Measurements from ENCODE around the gene ZNF672.

Gene ZNF672

DNA sequence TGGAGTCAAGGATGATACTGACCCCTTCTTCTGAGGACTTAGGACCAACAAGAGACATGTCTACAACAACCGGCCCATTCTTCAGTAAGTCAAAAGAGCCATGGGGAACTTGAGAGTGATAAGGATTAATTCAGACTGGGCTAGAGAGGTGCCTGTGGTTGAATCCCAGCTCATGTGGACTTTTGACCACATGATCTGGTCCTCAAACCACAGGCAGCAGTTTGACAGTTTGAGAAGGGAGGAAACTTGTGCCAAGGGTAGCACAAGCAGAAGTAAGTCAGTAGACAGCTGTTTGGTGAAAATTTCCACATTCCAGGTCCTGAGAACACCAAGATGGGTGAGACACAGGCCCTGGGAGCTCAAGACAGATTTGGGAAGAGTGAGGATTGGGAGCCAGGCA, 32.1 kb upstream of the ZNF672 start:
- no peak overlapping the region for H3K4me3 Mint-ChIP-seq
- no peaks in the 10 kb centered on the region for H3K9me3 Mint-ChIP-seq
- H3K4me1 Mint-ChIP-seq (ENCODE audit: low read depth in 2 of 2), result peaks cover 9 to 10% of the 10 kb centered on the region in 2 donors
- H3K36me3 Mint-ChIP-seq (ENCODE audit: insufficient read depth), result peaks cover 2% of the 10 kb centered on the region
- no peak for ATAC-seq (replicated peaks)
- H3K27ac Mint-ChIP-seq, result no peak overlapping the region
- DNase-seq, result no peak
- peaks cover 22 to 27% of the 10 kb centered on the region in 2 donors for H3K27me3 Mint-ChIP-seq

DNA sequence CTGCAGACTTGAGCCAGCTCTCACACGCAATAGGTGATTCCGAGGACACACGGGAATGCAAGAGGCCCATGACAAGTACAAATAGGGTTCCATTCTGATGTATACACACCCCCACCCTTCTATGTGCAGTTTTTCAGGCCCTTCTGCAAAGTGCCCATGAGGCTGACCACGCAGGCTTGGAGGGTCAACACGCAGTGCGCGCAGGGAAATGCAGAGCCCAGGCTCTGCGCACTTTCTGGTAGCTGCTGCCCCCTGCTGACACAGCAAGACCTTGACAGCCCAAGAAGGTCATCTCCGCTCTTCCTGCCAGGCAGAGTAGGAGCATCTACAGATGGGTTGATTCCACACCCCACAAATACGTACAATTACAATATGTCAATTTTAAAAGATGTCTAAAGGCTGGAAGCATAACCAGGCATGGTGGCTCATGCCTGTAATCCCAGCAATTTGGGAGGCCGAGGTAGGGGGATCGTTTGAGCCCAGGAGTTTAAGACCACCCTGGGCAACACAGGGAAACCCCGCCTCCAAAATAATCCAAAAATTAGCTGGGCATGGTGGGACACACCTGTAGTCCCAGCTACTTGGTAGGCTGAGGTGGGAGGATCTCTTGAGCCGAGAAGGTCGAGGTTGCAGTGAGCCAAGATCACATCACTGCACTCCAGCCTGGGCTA, 30.8 kb upstream of the ZNF672 start:
- Mint-ChIP-seq H3K27ac (peak overlapping the region in 1 of 2 donors; percentile 35), H3K4me3 (no peak overlapping the region), H3K4me1 (ENCODE audit: low read depth in 2 of 2) (peaks cover 9 to 10% of the 10 kb centered on the region in 2 donors), H3K9me3 (no peaks in the 10 kb centered on the region), H3K36me3 (ENCODE audit: insufficient read depth) (peaks cover 6% of the 10 kb centered on the region), H3K27me3 (peaks cover 9 to 15% of the 10 kb centered on the region in 2 donors)
- peak; percentile 46 for ATAC-seq (replicated peaks)
- peak; percentile 11 to 14 (median 11) for DNase-seq

DNA sequence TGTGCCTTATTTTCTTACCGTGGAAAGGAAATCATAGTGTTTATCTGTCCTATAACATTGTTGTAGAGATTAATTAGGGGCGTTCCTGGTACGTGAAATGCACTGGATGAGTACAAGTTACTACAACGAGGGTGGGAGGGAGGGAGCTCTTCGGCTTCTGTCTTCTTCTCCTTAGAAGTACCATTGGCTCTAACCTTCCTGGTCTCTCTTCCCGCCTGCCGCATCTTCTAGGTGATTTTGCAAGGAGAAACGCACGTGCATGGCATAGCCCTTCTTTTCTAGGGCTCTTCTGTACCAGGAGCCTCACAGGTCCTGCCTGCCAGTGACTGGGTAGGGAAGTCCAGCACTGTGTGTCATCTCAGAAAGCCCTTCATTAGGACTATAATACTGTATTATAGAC, 29.1 kb upstream of the ZNF672 start:
- H3K9me3 Mint-ChIP-seq, result no peaks in the 10 kb centered on the region
- no peak for ATAC-seq (replicated peaks)
- peaks cover 10 to 12% of the 10 kb centered on the region in 2 donors for H3K4me1 Mint-ChIP-seq (ENCODE audit: low read depth in 2 of 2)
- no peak overlapping the region for H3K4me3 Mint-ChIP-seq
- peak overlapping the region in 1 of 2 donors; percentile 72 for H3K27ac Mint-ChIP-seq
- peaks cover 2 to 7% of the 10 kb centered on the region in 2 donors for H3K27me3 Mint-ChIP-seq
- peaks cover 19% of the 10 kb centered on the region for H3K36me3 Mint-ChIP-seq (ENCODE audit: insufficient read depth)
- DNase-seq, result no peak

GRCh38 chr1:248810000-248810726, 27.9 kb upstream of the ZNF672 start:
- no peaks in the 10 kb centered on the region for H3K27me3 Mint-ChIP-seq
- no peak for DNase-seq
- peak overlapping the region; percentile 54 to 65 for H3K27ac Mint-ChIP-seq
- H3K4me3 Mint-ChIP-seq, result no peak overlapping the region
- no peaks in the 10 kb centered on the region for H3K9me3 Mint-ChIP-seq
- H3K4me1 Mint-ChIP-seq (ENCODE audit: low read depth in 2 of 2), result peaks cover 3 to 8% of the 10 kb centered on the region in 2 donors
- ATAC-seq (replicated peaks), result no peak
- peaks cover 30% of the 10 kb centered on the region for H3K36me3 Mint-ChIP-seq (ENCODE audit: insufficient read depth)

DNA sequence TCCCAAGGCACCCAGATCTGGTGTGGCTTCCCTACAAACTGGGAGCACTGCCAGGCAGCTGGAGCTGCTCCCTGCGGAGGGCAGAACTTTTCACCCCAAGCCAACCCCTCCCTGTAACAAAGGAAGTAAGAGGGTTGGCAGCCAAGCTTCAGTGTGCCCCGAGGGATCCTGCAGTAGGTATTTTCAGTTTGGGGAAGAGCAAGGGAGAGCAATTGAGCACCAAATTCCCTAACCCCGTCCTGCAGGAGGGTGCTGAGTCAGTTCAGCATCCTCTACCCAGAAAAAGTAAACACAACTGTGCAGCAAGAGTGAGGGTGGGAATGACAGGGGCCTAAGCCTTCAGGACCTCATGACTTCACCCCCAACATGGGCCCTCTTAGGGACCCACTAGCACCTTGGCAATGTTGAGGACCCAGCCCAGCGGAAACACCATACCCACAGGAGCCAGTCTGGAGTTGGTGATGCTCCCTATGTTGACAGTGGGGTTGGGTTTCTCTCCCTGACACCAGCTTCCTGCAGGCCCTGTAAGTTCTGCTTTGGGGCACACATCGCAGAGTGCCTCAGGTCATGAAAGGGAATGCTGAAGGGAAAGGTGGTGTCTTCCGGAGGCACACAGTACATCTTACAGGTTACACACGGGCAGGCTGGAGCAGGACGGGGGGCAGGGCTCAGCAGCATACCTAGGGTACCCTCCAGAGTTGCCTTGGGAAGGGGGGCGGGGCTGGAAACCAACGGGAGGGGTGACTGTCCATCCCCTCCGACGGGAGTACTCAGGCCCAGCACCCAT, 27.1 kb upstream of the ZNF672 start:
- ATAC-seq (replicated peaks) (no peak), DNase-seq (no peak)
- Mint-ChIP-seq H3K4me3 (no peak overlapping the region), H3K27me3 (no peaks in the 10 kb centered on the region), H3K36me3 (ENCODE audit: insufficient read depth) (peaks cover 36% of the 10 kb centered on the region), H3K9me3 (no peaks in the 10 kb centered on the region), H3K27ac (peak overlapping the region in 1 of 2 donors; percentile 65), H3K4me1 (ENCODE audit: low read depth in 2 of 2) (peaks cover 0 to 6% of the 10 kb centered on the region in 2 donors)

DNA sequence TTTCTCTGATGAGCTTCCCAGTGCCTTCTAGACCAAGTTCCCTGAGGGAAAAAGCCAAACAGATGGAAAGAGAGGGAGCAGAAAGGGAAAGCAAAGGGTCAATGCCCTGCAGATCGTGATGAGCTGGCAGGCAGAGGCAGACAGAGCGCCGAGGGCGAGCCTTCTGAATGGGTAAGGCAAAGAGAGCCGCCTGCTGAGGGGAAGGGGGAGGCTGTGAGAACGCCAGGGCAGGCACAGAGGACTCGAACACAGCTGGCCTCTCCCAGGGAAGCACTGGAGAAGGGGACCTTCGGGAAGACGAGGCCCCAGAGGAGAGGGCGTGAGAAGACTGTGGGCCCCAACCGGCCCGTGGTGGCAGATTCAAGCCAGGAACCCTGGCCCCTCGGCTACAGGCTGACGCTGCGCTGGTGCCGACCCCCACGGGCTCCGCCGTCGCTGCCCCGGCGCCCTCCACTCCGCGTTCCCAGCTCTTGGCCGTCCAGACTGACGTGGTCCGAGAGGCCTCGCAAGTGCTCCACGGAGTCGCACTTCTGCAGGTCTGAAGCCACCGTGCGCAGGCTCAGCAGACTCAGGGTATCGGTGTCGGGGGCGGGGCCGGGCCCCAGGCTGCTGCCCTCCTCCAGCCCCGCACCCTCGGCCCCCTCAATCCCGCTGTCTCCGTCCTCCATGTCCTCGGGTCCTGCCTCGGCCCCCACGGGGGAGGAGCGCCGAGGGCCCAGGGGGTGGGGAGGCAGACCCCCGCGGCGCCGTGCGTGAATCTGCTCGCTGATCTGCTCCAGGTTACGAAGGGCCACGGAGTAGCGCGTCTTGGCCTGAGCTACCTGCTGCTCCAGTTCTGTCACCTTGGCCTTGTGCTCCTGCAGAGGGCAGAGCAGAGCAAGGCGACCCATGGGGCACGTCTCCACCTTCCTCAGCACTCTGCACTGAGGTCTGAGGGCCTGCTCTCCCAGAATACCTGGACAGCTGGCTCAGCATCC, 26.2 kb upstream of the ZNF672 start:
- Mint-ChIP-seq H3K27ac (peak overlapping the region in 1 of 2 donors; percentile 65), H3K36me3 (ENCODE audit: insufficient read depth) (peaks cover 45% of the 10 kb centered on the region), H3K27me3 (no peaks in the 10 kb centered on the region), H3K9me3 (no peaks in the 10 kb centered on the region), H3K4me3 (no peak overlapping the region), H3K4me1 (ENCODE audit: low read depth in 2 of 2) (peaks cover 0 to 8% of the 10 kb centered on the region in 2 donors)
- ATAC-seq (replicated peaks) (no peak), DNase-seq (no peak)

DNA sequence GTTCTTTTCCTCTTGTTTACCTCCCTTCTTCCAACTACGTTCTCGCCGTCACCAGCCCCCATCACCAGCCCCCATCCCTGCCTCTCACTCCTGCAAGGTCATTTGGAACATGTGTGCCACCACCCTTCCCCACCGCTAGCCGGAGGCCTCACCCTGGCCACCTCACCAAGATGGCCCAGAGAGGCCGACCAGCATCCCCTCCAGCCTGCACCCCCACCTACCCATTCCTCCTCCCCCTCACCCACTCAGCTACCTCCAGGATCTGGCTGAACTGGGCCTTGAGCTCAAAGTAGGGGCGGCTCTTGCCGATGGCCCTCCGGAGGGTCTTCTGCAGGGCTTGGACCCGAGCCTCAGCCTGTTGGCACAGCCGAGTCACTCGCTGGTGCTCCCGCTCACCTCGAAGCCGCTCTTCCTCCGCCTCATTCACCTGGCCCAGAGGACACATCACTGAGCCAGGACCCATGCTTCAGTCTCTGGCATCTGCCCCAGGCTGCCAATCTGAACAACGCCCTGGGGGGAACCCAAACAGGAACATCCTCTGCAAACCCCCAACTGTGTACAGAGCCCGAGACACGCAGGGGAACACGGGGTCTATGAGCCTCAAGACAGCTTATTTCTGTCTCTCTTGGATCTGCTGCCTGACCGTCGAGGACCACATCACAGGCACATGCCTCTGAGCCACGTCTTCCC, 25.1 kb upstream of the ZNF672 start:
- H3K4me1 Mint-ChIP-seq (ENCODE audit: low read depth in 2 of 2), result peaks cover 4 to 11% of the 10 kb centered on the region in 2 donors

GRCh38 chr1:248813546-248813945, 24.5 kb upstream of the ZNF672 start:
- no peak overlapping the region for H3K27ac Mint-ChIP-seq
- H3K4me1 Mint-ChIP-seq (ENCODE audit: low read depth in 2 of 2), result peaks cover 11 to 15% of the 10 kb centered on the region in 2 donors
- H3K4me3 Mint-ChIP-seq, result no peak overlapping the region
- H3K9me3 Mint-ChIP-seq, result no peaks in the 10 kb centered on the region
- no peaks in the 10 kb centered on the region for H3K27me3 Mint-ChIP-seq
- peaks cover 45% of the 10 kb centered on the region for H3K36me3 Mint-ChIP-seq (ENCODE audit: insufficient read depth)
- ATAC-seq (replicated peaks), result no peak
- no peak for DNase-seq

More for the DNA sequence above, 25.1 kb upstream of the ZNF672 start:
- ATAC-seq (replicated peaks) (no peak), DNase-seq (no peak)
- Mint-ChIP-seq H3K27ac (peak overlapping the region in 1 of 2 donors; percentile 62), H3K4me3 (no peak overlapping the region), H3K9me3 (no peaks in the 10 kb centered on the region), H3K27me3 (no peaks in the 10 kb centered on the region), H3K36me3 (ENCODE audit: insufficient read depth) (peaks cover 45% of the 10 kb centered on the region)

GRCh38 chr1:248814351-248814750, 23.7 kb upstream of the ZNF672 start:
- Mint-ChIP-seq H3K27me3 (no peaks in the 10 kb centered on the region), H3K4me1 (ENCODE audit: low read depth in 2 of 2) (peaks cover 17 to 21% of the 10 kb centered on the region in 2 donors), H3K4me3 (no peak overlapping the region), H3K36me3 (ENCODE audit: insufficient read depth) (peaks cover 49% of the 10 kb centered on the region), H3K27ac (peak overlapping the region; percentile 3 to 30), H3K9me3 (no peaks in the 10 kb centered on the region)
- ATAC-seq (replicated peaks) (no peak), DNase-seq (no peak)

DNA sequence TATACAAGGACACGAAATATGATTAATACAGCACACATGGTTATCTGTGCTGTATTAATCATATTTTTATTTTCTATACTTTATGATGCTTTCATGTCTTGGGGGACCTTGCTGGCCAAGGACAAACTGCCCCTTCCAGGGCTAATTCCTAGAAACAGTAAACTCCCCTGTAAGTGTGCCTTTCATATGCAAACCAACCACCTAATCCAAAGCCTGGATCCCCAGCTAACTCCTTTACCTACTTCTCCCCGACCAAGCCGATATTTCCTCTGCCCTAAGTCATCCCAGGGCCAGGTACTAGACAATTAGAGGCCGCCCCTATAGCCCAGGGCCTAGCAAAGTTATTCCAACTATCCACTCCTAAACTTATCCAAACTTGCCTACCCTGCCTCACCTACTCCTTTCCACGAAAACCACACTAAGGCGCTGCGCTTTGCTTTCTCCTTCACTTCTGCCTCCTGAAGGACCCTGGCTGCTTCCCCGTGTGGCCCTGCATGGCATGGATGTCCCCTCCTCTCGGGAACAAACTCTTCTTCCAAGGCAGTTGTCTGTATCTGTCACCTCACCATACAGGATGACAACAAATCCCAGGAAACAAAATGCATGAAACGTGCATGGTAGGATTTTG, 22.5 kb upstream of the ZNF672 start:
- H3K9me3 Mint-ChIP-seq, result no peaks in the 10 kb centered on the region
- DNase-seq (no peak), ATAC-seq (replicated peaks) (no peak)
- H3K27me3 Mint-ChIP-seq, result no peaks in the 10 kb centered on the region
- peaks cover 24 to 25% of the 10 kb centered on the region in 2 donors for H3K4me1 Mint-ChIP-seq (ENCODE audit: low read depth in 2 of 2)
- H3K4me3 Mint-ChIP-seq, result no peak overlapping the region
- peak overlapping the region in 1 of 2 donors; percentile 38 for H3K27ac Mint-ChIP-seq
- peaks cover 56% of the 10 kb centered on the region for H3K36me3 Mint-ChIP-seq (ENCODE audit: insufficient read depth)

- Mint-ChIP-seq H3K4me1 (ENCODE audit: low read depth in 2 of 2) (peaks cover 29 to 31% of the 10 kb centered on the region in 2 donors), H3K4me3 (peak overlapping the region in 1 of 2 donors; percentile 23), H3K27ac (peak overlapping the region in 1 of 2 donors; percentile 89), H3K27me3 (no peaks in the 10 kb centered on the region), H3K9me3 (no peaks in the 10 kb centered on the region), H3K36me3 (ENCODE audit: insufficient read depth) (peaks cover 53% of the 10 kb centered on the region)
- no peak for DNase-seq
- no peak for ATAC-seq (replicated peaks)
Measured at GRCh38 chr1:248816042-248816851, 21.8 kb upstream of the ZNF672 start.

All from effector memory CD8-positive, alpha-beta T cell (primary cell).